Activated B cell treated with CpG ODN at 0.5 μM for 24 hours (primary cell): ENCODE measurements around the gene JPH3. TPM values are rescaled to one million over a fixed set of nuclear protein-coding genes. Genes with fewer than 3 reads are reported as not detected.

Experiments used
- ATAC-seq: fragments of 200-7000 bp; cut with Tn5 transposase; one replicate; pipeline ENCODE4 v1.10.0; 2021; ENCODE audit warnings: low read depth, mild to moderate bottlenecking, moderate library complexity
- CTCF ChIA-PET: fragments of 350-600 bp; sonication (Branson Sonifier 250); formaldehyde crosslinking; loops from one replicate; lab custom pipeline; 2021; ENCODE audit warnings: antibody characterized with exemption; lab: Charles Lee
- POLR2A ChIA-PET: fragments of 350-600 bp; sonication (Branson Sonifier 250); formaldehyde crosslinking; loops from one replicate; lab custom pipeline; 2021; ENCODE audit warnings: antibody characterized with exemption; lab: Charles Lee
- DNase-seq: peaks from one replicate; pipeline ENCODE4 v3.0.0; 2022
- H3K27ac Mint-ChIP-seq: one replicate; pipeline ENCODE4 v1.8.0; 2020; ENCODE audit warnings: mixed read lengths
- H3K27me3 Mint-ChIP-seq: one replicate; pipeline ENCODE4 v1.8.0; 2021; ENCODE audit warnings: mixed read lengths
- H3K36me3 Mint-ChIP-seq: one replicate; pipeline ENCODE4 v1.8.0; 2021; ENCODE audit warnings: low read depth, mixed read lengths
- H3K4me1 Mint-ChIP-seq: one replicate; pipeline ENCODE4 v1.8.0; 2021; ENCODE audit warnings: mixed read lengths
- H3K4me3 Mint-ChIP-seq: one replicate; pipeline ENCODE4 v1.8.0; 2020; ENCODE audit warnings: mild to moderate bottlenecking, mixed read lengths
- H3K9me3 Mint-ChIP-seq: one replicate; pipeline ENCODE4 v1.8.0; 2020; ENCODE audit warnings: mixed read lengths
- CTCF ChIP-seq: fragments of 200-600 bp; IDR thresholded peaks from one replicate; pipeline ENCODE4 v1.8.0; 2022; ENCODE audit warnings: antibody characterized with exemption, mild to moderate bottlenecking
- intact Hi-C: fragments of 100-400 bp; cut with micrococcal nuclease; formaldehyde crosslinking; loops from one replicate; pipeline ENCODE4 v1.15.1; 2024
- total RNA-seq: library from RNA; stranded (reverse); gene quantifications from 2 replicates; pipeline ENCODE4 v1.2.3, GENCODE V29; 2022

The JPH3 gene
- total RNA-seq, 1 donor from 2014 or later = not detected

- ATAC-seq (no peak), DNase-seq (no peak)
- Mint-ChIP-seq H3K36me3 (no peaks in the 10 kb centered on the region), H3K4me3 (no peak overlapping the region), H3K27me3 (peaks cover 12% of the 10 kb centered on the region), H3K9me3 (no peaks in the 10 kb centered on the region), H3K27ac (no peak overlapping the region), H3K4me1 (peaks cover 1% of the 10 kb centered on the region)
- intact Hi-C loops = no loop called here
- no peak for TF ChIP-seq CTCF
- CTCF ChIA-PET = no interaction called here
- POLR2A ChIA-PET = no interaction called here
Measured at GRCh38 chr16:87593710-87594258, 8.5 kb upstream of the JPH3 start.

GRCh38 chr16:87595712-87596111 lies 6.6 kb upstream of the JPH3 start:
- CTCF ChIA-PET = no interaction called here

GRCh38 chr16:87597324-87597830 lies 4.9 kb upstream of the JPH3 start:
- Mint-ChIP-seq H3K9me3 (peaks cover 4% of the 10 kb centered on the region), H3K27me3 (peaks cover 33% of the 10 kb centered on the region), H3K4me1 (no peaks in the 10 kb centered on the region), H3K36me3 (no peaks in the 10 kb centered on the region), H3K4me3 (no peak overlapping the region), H3K27ac (no peak overlapping the region)
- ATAC-seq (no peak), DNase-seq (no peak)
- ChIA-PET CTCF (no interaction called here), POLR2A (no interaction called here)
- no peak for TF ChIP-seq CTCF
- intact Hi-C loops = no loop called here

More at GRCh38 chr16:87595712-87596111, 6.6 kb upstream of the JPH3 start:
- ATAC-seq (no peak), DNase-seq (no peak)
- intact Hi-C loops = no loop called here
- Mint-ChIP-seq H3K27ac (no peak overlapping the region), H3K9me3 (peaks cover 4% of the 10 kb centered on the region), H3K36me3 (no peaks in the 10 kb centered on the region), H3K4me3 (no peak overlapping the region), H3K4me1 (no peaks in the 10 kb centered on the region), H3K27me3 (peaks cover 27% of the 10 kb centered on the region)
- POLR2A ChIA-PET = no interaction called here
- TF ChIP-seq CTCF = no peak

- intact Hi-C loops = no loop called here
- ATAC-seq (no peak), DNase-seq (no peak)
- Mint-ChIP-seq H3K27me3 (peaks cover 37% of the 10 kb centered on the region), H3K36me3 (no peaks in the 10 kb centered on the region), H3K9me3 (peaks cover 4% of the 10 kb centered on the region), H3K4me3 (no peak overlapping the region), H3K4me1 (peaks cover 5% of the 10 kb centered on the region), H3K27ac (no peak overlapping the region)
- no peak for TF ChIP-seq CTCF
- ChIA-PET CTCF (no interaction called here), POLR2A (no interaction called here)
Measured at GRCh38 chr16:87598431-87598830, 3.9 kb upstream of the JPH3 start.

GRCh38 chr16:87600246-87600645 lies 2.1 kb upstream of the JPH3 start:
- Mint-ChIP-seq H3K4me3 (no peak overlapping the region), H3K4me1 (peaks cover 9% of the 10 kb centered on the region), H3K36me3 (no peaks in the 10 kb centered on the region), H3K27me3 (peaks cover 47% of the 10 kb centered on the region), H3K9me3 (peaks cover 4% of the 10 kb centered on the region), H3K27ac (no peak overlapping the region)
- POLR2A ChIA-PET = no interaction called here
- no peak for ATAC-seq
- no peak for DNase-seq
- intact Hi-C loops = no loop called here
- CTCF ChIA-PET = no interaction called here
- no peak for TF ChIP-seq CTCF
